GM18517 (cell line): ENCODE measurements around the gene TAF1D.
"Not testable (repeated sequence)": the region's sequence is repeated elsewhere in the genome, so short reads cannot be mapped to it uniquely, and the experiment has no call there.

Experiments used
- ATAC-seq: cut with Tn5 transposase; IDR thresholded peaks from one replicate; pipeline ENCODE4 v1.9.1; 2021; ENCODE audit warnings: mild to moderate bottlenecking, moderate library complexity; ENCODE audit not compliant: unreplicated experiment

TAF1D gene

GRCh38 chr11:93741094-93741881 is at the start of gene TAF1D, which contains the start of gene C11orf54:
Gene TAF1D, minus strand, starts transcription at chr11:93741495. Its CDS starts 2,191 bp downstream, at chr11:93739304.
Gene C11orf54, plus strand, starts transcription at chr11:93741672. Its CDS starts 5,722 bp downstream, at chr11:93747394.
- ATAC-seq = peak; percentile 84

DNA sequence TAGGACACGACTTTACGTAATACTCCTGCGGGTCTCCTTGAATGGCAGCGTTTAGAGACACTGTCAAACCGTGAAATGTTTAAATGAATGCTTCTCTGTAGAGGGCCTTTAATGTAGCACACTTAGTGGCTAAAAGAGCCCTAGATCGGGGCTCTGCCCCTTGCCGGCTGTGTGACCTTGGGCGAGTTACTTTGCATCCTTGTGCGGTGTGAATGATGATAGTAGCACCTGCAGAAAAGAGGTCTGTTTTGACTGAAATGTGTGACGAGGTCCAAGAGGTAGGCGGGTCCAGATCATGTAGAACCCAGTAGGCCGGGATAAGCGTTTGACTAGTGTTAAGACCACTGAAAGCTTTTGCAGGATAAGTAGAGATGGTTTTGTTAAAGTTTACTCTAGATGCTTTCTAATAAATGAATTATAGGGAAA is 43.7 kb upstream of the TAF1D start:
- ATAC-seq = peak; percentile 40

- peak; percentile 96 for ATAC-seq
Measured at GRCh38 chr11:93784145-93784934, 43.0 kb upstream of the TAF1D start, which contains the start of gene MED17. Gene MED17, plus strand, starts transcription at chr11:93784282. Its CDS starts 232 bp downstream, at chr11:93784514.

- ATAC-seq = peak; percentile 54
Measured at GRCh38 chr11:93783765-93784144, 42.5 kb upstream of the TAF1D start.

GRCh38 chr11:93783362-93783761 is 42.1 kb upstream of the TAF1D start:
- no peak for ATAC-seq

GRCh38 chr11:93775289-93775688 is 34.0 kb upstream of the TAF1D start:
- ATAC-seq = no peak

DNA sequence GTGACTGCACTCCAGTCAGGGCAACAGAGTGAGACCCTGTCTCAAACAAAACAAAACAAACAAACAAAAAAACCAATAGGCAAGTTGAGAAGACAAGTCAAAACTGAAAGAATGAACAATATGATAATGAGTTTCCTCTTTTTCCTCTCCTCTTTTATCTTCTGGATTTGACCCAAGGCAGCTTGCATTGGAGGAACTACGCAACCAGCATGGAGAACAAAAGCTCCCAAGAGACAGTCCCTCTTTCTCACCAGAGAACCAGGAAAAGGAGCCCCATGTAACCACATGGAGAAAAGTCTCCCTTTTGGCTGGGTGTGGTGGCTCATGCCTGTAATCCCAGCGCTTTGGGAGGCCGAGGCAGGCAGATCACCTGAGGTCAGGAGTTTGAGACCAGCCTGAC is 33.3 kb upstream of the TAF1D start:
- not testable (repeated sequence) for ATAC-seq

DNA sequence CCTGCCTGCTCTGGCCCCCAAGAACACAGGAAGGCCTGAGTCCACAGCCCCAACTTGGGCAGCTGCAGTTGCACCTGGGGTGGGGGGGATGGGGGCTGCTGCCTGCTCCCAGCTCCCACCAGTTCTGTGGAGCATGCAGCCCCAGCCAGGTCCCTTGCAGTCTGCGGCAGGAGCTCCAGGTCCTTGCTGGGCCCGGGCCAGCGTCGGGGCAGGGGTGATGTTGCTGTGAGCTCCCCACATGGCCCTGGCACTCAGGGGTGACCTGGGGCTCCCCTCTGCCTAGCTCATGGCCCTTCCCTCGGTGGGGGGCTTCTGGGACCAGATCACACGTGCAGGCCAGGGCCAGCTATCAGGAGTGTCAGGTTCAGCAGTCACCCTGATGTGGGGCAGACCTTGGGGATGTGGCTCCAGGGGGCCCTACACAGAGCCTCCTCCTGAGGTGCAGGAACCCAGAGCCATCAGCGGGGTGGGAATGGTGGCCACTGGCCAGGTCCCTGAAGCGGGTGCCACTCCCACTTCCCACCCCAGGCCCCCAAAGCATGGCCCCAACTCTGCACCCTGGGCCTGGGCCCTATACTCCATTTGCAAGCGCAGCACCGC is 32.4 kb upstream of the TAF1D start:
- no peak for ATAC-seq

GRCh38 chr11:93773045-93773477 is 31.8 kb upstream of the TAF1D start:
- ATAC-seq = no peak

GRCh38 chr11:93772123-93772522 is 30.8 kb upstream of the TAF1D start:
- no peak for ATAC-seq

DNA sequence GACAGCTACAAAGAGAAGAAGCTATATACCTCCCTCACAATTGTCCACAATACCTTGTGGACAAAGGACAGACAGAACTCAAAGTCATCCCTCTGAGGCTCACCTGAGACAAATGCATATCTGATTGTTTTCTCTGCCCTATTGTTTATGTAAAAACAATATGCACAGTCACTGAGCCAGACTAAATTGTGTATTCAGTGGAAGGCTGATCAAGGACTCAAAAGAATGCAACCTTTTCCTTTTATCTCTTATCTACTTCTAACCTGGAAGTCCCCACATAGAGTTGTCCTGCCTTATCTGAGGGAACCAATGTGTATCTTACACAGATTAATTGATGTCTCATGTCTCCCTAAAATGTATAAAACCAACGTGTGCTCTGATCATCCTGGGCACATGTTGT is 28.9 kb upstream of the TAF1D start:
- no peak for ATAC-seq

- ATAC-seq = no peak
Measured at GRCh38 chr11:93767018-93767417, 25.7 kb upstream of the TAF1D start.

DNA sequence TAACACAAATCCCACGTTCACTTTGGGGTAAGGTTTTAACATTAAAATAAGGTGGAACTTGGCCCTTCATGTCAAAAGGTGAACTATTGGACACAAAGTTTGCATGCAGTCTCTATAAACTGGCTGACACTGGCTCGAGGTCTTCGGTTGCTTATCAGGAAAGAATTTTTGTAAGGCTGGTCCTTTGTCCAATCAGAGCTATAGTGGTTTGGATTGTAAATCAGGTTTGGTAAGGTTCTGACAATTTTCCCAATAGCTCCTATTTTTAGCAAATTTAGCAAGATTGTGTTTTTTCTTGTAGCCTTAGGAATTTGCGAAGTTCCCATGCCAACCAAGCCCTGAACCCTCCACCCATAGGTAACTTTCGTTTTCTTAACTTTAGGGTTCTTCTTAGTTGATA is 25.2 kb upstream of the TAF1D start:
- no peak for ATAC-seq

- no peak for ATAC-seq
Measured at GRCh38 chr11:93765551-93765950, 24.3 kb upstream of the TAF1D start.

- ATAC-seq = no peak
Measured at GRCh38 chr11:93761910-93762309, 20.6 kb upstream of the TAF1D start.

DNA sequence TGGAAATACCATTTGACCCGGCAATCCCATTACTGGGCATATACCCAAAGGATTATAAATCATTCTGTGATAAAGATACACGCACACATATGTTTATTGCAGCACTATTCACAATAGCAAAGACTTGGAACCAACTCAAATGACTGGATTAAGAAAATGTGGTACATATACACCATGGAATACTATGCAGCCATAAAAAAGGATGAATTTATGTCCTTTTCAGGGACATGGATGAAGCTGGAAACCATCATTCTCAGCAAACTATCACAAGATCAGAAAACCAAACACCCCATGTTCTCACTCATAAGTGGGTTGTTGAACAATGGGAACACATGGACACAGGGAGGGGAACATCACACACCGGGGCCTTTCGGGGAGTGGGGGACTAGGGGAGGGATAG is 17.8 kb upstream of the TAF1D start:
- not testable (repeated sequence) for ATAC-seq

DNA sequence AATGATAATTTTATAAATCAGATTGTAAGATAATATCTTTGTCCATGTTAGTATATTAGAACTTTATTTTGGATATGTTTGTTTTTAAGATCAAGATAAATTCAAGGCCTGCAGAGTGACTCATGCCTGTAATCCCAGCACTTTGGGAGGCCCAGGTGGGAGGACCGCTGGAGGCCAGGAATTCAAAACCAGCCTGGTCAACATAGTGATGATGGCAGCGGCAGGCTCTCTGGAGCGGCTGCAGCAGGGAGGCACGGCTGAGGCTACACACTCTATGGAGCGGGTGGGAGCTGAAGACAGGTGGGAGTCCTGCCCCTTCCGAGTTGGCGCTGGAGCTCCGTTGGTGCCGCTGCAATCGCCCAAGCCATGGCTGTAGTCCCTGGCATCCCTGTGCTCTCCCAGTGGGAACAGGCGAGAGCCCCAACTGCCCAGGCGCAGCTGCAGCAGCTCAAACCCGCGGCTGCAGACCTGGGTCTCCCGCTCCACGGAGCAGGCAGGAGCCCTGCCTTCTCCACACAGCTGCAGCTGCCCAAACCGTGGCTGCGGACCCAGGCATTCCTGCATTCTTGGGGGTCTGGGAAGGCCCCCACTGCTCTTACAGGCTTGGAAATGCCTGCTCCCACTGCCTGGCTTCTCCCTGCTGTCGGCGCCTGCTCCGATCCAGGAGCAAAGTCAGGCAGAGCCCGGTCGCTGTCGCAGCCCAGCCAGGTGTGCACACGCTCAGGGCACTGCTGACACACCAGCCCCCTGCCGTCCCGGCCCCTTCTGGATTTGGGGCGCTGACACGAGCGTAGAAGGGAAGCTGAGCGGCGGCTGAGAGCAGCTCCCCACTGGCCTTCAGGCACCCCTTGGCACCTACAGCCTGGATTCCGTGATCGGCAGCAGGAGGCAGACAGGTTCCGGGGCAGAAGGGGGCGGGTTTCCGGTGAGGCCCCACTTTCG is 16.9 kb upstream of the TAF1D start:
- ATAC-seq = no peak

DNA sequence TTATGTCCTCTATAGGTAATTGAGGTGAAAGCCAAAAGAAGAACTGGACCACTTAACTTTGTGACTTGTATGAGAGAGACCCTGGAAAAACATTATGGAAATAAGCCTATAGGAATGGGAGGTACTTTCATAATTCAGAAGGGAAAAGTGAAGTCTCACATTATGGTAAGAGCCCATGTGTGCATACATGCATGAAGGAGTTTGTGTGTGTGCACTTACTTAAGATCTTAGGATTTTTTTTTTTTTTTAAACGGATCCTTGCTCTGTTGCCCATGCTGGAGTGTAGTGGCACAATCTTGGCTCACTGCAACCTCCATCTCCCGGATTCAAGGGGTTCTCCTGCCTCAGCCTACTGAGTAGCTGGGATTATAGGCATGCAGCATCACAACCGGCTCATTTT is 16.0 kb upstream of the TAF1D start:
- ATAC-seq = no peak

DNA sequence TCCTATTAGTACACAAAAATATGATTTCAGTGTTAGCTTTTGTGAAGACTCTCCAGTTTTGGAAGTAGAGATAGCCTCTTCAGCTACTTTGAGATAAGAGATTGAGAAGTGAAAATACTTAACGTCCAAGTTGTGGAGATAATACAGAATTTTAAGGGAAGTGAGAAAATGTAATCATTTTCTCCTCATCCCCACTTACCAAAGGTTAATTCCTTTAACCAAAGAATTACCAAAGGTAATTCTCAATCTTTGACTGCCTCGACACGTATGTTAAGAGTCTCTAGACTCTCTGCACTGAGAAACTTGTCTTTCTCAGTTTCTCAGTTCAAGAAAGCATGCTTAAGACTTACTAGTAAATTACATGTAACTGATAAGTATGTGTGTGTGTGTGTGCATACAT is 15.5 kb upstream of the TAF1D start:
- no peak for ATAC-seq

DNA sequence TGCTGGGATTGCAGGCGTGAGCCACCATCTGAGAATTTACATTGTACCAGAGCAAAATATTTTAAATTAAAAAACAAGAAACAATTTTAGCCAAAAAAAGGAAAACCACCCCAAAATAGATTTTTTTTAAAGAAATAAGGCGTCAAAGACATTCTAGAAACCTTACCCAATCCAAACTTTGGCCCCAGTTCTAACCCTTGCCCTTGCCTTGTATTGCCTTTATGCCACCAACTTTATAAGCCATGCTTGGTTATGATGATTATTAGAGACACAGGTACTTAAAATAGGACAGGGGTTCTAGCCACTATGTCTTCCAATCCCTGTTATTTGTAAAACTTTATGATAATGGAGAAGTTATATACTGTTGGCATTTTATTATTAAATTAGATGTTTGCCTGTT is 11.9 kb upstream of the TAF1D start:
- no peak for ATAC-seq
